ENCODE measurements around the gene AGGF1.

DNA sequence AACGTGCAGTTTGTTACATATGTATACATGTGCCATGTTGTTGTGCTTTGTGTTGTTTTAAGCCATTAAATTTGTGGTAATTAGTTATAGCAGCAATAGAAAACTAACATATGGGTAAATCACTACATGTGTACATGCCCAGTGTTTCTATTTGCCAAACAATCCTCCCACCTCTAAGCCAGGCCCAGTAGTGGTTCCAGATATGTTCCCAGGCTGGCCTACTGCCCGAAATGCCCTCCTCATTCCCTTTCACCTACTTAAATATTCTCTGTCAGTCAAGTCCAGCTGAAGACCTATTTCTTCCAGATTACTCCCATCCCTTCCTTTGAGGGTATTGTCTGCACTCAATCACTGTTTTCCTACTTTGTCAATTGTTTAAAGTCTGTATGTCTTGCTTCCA lies 24.1 kb upstream of the AGGF1 start:
- TF ChIP-seq CTCF (IDR thresholded peaks at IDR 0.05; ENCODE audit: insufficient read depth, low read length, poor library complexity, severe bottlenecking) (no peak), EZH2phosphoT487 (conservative IDR thresholded peaks at IDR 0.05; ENCODE audit: low read length) (no peak)
